ENCODE data around the gene SLC66A1.
A peak's percentile ranks its signal among the peaks of the same experiment; 100 is the strongest.

The SLC66A1 gene

DNA sequence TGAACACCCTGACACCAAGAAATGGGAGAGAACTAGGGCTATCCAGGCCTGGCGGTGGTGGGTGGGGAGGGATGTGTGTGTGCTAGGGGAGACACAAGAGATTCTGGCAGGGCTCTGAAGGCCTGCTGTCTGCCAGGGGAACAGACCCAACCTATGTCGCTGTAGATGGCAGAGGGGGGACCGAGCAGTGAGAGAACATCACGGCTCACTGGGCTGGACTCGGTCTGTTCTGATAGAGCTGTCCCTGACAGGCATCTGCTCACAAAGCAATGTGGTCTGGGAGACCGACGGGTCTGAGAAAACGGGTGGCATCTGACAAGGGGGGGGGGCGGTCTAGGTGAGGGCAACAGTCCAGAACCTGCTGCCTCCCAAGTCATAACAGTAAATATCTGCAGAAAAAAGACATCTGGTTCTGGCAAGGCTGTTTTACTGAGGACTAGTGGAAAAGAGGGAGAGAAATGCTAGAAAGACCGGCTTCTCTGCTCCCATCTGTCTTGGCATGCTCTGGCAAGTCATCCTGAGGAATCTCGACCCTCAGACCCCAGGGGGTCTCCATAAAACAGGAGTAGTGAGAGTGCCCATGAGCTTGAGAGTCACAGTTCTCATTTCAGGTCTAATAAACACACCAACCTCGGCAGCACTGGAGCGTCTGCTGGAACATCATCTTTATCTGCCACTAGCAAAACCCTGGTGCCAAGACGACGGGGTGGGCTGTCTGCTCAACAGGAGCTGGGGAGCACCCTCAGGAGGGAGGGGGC, 36.5 kb downstream of the SLC66A1 start:
- intact Hi-C loops (cut with micrococcal nuclease): loop anchor here (5.0 kb wide), 1 partner anchor 234 kb away; no protein-coding TSS in a partner anchor
- Mint-ChIP-seq H3K4me3 (peak overlapping the region; percentile 32), H3K9me3 (no peaks in the 10 kb centered on the region), H3K27me3 (no peaks in the 10 kb centered on the region), H3K36me3 (ENCODE audit: low read depth) (peaks cover 85% of the 10 kb centered on the region), H3K27ac (peak overlapping the region; percentile 89), H3K4me1 (ENCODE audit: low read depth) (peaks cover 78% of the 10 kb centered on the region)

DNA sequence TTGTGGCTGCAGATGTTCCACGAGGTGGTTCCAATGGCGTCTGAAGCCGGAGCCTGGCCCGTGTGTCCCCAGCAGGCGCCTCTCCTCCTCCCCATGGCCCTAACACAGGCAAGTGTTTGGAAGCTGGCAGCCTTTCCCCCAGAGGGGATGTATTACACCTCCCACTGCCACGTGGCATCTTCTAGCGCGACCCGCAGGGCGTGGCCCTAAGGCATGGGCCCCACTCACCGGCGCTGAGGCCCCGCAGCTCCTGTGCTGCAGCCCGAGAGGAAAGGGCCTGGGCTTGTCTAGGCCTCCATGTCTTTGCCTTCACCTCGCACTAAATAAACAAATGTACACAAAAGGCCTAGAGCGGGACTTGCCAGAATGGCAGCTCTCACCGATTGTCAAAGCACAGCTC, 37.9 kb downstream of the SLC66A1 start:
- Mint-ChIP-seq H3K27me3 (no peaks in the 10 kb centered on the region), H3K27ac (peak overlapping the region; percentile 89)

DNA sequence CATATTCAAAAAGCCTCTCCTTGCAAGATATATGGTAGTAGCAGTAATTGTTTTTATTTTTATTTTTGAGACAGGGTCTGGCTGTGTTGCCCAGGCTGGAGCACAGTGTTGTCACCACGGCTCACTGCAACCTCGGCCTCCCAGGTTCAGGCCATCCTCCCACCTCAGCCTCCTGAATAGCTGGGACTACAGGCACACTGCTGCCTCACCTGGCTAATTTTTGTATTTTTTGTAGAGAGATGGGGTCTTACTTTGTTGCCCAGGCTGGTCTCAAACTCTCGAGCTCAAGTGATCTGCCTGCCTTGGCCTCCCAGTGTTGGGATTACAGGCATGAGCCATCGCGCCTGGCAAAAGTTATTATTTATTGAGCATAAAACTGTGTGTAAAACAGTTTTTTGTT, 38.4 kb downstream of the SLC66A1 start:
- no peaks in the 10 kb centered on the region for H3K9me3 Mint-ChIP-seq
- no peak overlapping the region for H3K4me3 Mint-ChIP-seq
- no peaks in the 10 kb centered on the region for H3K27me3 Mint-ChIP-seq
- H3K4me1 Mint-ChIP-seq (ENCODE audit: low read depth): peaks cover 67% of the 10 kb centered on the region
- H3K36me3 Mint-ChIP-seq (ENCODE audit: low read depth): peaks cover 85% of the 10 kb centered on the region
- intact Hi-C loops (cut with micrococcal nuclease): no loop called here
- H3K27ac Mint-ChIP-seq: peak overlapping the region; percentile 89

More for the DNA sequence above, 37.9 kb downstream of the SLC66A1 start:
- Mint-ChIP-seq H3K4me3 (no peak overlapping the region), H3K4me1 (ENCODE audit: low read depth) (peaks cover 73% of the 10 kb centered on the region), H3K9me3 (no peaks in the 10 kb centered on the region), H3K36me3 (ENCODE audit: low read depth) (peaks cover 85% of the 10 kb centered on the region)
- intact Hi-C loops (cut with micrococcal nuclease): loop anchor here (5.0 kb wide), 1 partner anchor 232 kb away; no protein-coding TSS in a partner anchor

DNA sequence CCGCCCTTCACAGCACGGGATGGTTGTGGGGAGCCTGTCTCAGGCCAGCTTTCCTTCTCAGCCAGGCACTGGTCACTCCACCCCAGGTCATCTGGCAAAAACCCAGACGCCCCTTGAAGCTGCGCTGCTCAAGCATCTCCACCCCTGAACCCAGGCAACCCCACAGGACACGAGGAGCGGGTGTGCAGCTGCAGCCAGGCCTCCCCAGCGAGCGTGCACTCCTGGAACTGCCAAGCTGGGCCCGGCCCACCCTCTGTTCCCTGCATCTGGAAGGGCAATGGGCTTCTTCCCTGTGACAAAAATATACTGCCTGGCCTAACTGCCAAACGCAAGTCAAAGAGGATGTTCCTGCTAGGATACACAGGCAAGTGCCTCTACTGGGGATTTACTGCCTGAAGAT, 39.7 kb downstream of the SLC66A1 start:
- no peak overlapping the region for H3K4me3 Mint-ChIP-seq
- H3K36me3 Mint-ChIP-seq (ENCODE audit: low read depth): peaks cover 87% of the 10 kb centered on the region
- intact Hi-C loops (cut with micrococcal nuclease): no loop called here
- no peaks in the 10 kb centered on the region for H3K27me3 Mint-ChIP-seq
- H3K27ac Mint-ChIP-seq: peak overlapping the region; percentile 47
- peaks cover 56% of the 10 kb centered on the region for H3K4me1 Mint-ChIP-seq (ENCODE audit: low read depth)
- no peaks in the 10 kb centered on the region for H3K9me3 Mint-ChIP-seq

DNA sequence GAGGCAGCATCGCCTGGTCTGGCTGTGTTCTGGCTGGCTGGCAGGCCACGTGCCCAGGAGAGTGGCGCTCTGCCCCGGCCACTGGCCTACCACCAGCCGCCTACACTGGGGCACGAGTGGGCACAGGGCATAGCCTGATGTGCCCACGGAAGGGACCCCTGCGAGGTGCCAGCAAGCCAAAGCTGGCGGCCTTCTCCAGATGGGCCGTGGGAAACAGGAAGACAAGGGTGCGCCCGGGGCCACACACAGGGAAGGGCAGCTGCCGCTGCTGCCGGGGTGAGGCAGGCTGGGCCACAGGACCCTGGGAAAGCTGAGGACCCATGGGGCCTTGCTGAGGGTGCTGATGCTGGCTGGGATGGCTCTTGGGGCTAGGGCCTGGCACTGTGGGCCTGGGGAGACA, 40.7 kb downstream of the SLC66A1 start:
- intact Hi-C loops (cut with micrococcal nuclease): no loop called here
- Mint-ChIP-seq H3K4me3 (no peak overlapping the region), H3K9me3 (no peaks in the 10 kb centered on the region), H3K36me3 (ENCODE audit: low read depth) (peaks cover 97% of the 10 kb centered on the region), H3K4me1 (ENCODE audit: low read depth) (peaks cover 47% of the 10 kb centered on the region), H3K27ac (no peak overlapping the region), H3K27me3 (no peaks in the 10 kb centered on the region)

DNA sequence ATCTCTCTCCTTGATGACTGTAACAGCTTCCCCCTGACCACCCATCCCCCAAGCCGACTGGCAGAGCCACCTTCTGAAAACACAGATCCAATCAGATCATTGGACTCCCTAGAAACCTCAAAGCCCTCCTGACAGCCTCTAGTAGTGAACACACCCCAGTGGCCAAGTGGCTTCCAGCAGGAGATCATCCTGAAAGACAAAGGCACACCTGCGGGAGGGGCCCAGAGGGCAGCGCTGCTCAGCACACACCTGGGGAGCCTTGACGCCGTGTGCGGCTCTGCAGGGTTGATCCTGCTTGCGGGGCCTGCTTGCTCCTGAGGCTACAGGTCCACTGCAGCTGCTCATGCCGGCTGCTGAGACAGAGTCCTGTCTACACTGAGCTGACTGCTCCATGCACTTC, 41.5 kb downstream of the SLC66A1 start:
- H3K4me3 Mint-ChIP-seq: no peak overlapping the region
- intact Hi-C loops (cut with micrococcal nuclease): no loop called here
- peaks cover 39% of the 10 kb centered on the region for H3K4me1 Mint-ChIP-seq (ENCODE audit: low read depth)
- peaks cover 100% of the 10 kb centered on the region for H3K36me3 Mint-ChIP-seq (ENCODE audit: low read depth)
- H3K9me3 Mint-ChIP-seq: no peaks in the 10 kb centered on the region
- H3K27ac Mint-ChIP-seq: peak overlapping the region; percentile 42
- no peaks in the 10 kb centered on the region for H3K27me3 Mint-ChIP-seq

DNA sequence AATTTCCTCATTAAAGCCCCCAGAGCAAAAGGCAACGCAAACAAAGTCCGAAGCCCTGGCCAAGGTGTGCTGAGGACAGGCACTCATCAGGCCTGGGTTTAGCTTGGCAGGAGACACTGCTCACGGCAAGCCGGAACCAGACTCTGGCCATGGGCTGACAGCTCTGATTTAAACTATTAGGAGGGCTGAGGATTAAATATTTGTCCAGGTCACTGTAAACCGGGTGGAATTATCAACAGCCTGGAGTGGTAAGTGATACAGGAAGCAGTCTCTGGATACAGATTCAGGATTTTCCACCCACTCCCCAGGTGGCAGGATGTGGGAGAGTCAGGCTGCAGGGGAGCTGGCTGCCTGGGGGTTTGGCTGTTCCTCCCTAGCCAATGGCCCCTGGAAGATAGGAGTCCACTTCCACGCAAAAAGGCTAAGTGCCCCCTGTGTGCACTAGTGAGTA, 42.4 kb downstream of the SLC66A1 start:
- Mint-ChIP-seq H3K27me3 (no peaks in the 10 kb centered on the region), H3K27ac (no peak overlapping the region), H3K36me3 (ENCODE audit: low read depth) (peaks cover 98% of the 10 kb centered on the region), H3K4me3 (no peak overlapping the region), H3K4me1 (ENCODE audit: low read depth) (peaks cover 30% of the 10 kb centered on the region), H3K9me3 (no peaks in the 10 kb centered on the region)
- intact Hi-C loops (cut with micrococcal nuclease): no loop called here

DNA sequence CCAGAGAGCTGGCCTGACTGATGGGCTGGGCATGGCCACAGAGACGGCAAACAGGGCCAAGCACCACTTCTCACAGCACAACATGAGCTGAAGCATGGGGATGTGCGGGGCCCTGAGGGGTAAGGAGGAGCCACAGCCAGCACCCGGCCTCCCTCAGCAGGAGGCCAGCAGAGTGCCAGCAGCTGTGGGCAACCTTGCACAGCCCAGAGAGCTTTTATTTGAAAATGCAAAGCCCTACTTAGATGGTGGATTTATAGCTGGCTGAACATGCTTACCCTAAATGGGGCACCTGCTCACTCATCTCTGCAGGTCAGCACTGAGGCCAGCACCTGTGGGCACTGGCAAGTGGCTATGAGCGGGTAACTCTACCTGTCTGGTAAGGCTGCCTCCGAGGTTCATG, 44.1 kb downstream of the SLC66A1 start:
- Mint-ChIP-seq H3K36me3 (ENCODE audit: low read depth) (peaks cover 98% of the 10 kb centered on the region), H3K27me3 (no peaks in the 10 kb centered on the region), H3K27ac (no peak overlapping the region), H3K9me3 (no peaks in the 10 kb centered on the region), H3K4me1 (ENCODE audit: low read depth) (peaks cover 20% of the 10 kb centered on the region), H3K4me3 (no peak overlapping the region)
- intact Hi-C loops (cut with micrococcal nuclease): no loop called here

DNA sequence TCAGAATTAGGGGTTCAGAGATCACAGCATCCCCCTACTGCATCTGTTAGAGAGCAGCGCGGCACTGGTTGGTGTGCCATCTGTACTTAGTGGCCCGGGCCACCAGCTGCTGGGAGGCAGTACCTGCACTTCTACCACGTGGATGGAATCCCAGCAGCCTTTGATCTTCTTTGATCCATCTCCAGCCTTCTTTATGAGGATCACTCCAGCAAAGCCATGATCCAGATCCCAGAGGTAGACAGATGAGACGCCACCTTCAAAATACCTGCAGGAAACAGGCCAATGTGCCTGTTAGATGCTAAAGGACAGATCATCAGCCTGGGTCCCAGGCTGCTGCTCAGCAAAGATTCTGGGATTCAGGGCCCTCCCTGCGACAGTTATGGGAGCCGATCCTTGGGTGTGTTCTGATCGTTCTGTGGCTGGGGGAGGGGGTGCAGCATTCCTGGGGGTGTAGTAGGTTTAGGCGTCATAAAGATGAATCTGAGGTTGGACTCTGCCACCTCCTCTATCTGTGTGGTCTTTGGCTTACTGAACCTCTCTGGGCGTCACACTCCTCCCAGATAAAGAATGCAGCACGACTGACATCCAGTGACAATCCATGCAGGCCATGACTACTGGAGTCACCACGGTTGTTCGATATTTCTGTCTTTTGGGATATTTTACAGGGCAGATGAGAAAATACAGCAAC, 45.3 kb downstream of the SLC66A1 start:
- Mint-ChIP-seq H3K27ac (no peak overlapping the region), H3K4me1 (ENCODE audit: low read depth) (peaks cover 12% of the 10 kb centered on the region), H3K36me3 (ENCODE audit: low read depth) (peaks cover 95% of the 10 kb centered on the region), H3K9me3 (no peaks in the 10 kb centered on the region), H3K27me3 (no peaks in the 10 kb centered on the region), H3K4me3 (no peak overlapping the region)
- intact Hi-C loops (cut with micrococcal nuclease): no loop called here

DNA sequence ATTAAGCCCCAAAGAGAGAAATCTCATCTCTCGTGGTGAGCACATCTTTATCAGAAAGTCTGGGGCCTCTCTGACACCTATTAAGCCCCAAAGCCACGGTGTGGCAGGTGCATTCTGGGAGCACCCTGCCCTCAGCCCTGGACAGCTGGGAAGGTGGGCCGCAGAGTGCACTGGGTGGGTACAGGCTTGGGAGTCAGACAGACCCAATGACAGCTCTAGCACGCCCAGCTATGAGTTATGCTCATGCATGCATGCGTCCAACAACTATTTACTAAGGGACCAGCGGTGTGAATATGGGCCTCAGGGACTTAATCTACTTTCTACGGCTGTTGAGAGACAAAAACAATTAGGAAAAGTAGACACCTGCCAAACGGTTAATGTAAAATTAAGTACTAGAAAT, 46.6 kb downstream of the SLC66A1 start:
- Mint-ChIP-seq H3K4me1 (ENCODE audit: low read depth) (no peaks in the 10 kb centered on the region), H3K27me3 (no peaks in the 10 kb centered on the region), H3K36me3 (ENCODE audit: low read depth) (peaks cover 95% of the 10 kb centered on the region), H3K27ac (no peak overlapping the region), H3K4me3 (no peak overlapping the region), H3K9me3 (no peaks in the 10 kb centered on the region)
- intact Hi-C loops (cut with micrococcal nuclease): no loop called here

DNA sequence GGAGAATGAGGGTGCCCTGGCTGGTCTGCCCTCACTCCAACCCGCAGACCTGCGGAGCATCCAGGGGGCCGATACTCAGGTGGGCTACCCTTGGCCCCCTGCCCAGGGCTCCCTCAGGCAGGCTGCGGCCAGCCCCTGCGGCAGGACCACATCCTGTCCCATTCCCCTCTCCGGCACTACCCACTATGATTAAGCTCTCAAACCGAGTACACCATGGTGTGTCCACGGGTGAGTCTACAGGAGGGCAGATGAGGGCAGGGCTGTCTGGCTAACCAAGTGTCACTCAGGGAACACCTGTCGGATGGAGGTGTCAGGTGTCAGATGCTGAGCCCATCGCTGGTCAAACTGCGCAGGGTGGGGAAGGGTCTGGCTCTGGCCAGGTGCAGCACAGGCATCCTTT, 47.2 kb downstream of the SLC66A1 start:
- H3K27ac Mint-ChIP-seq: no peak overlapping the region
- intact Hi-C loops (cut with micrococcal nuclease): no loop called here

DNA sequence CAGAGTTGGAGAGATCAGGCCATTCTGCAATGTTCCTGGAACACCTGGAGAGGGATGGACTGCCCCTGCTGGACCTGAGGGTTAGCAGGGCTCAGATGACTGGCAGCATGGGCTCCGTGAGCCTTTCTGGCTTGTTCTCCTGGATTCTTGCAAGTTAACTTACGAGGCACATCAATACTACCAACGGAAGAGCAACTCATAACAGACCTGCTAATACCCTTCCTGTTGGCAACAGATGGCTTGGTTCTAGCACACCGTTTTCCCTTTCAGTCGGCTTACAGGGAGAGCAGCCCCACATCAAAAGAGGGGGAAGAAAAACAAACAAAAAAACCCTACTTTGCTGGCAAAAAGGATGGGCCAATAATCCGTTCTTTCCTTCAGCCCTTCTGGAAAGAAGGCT, 47.9 kb downstream of the SLC66A1 start:
- H3K4me3 Mint-ChIP-seq: no peak overlapping the region
- H3K27ac Mint-ChIP-seq: no peak overlapping the region
- H3K9me3 Mint-ChIP-seq: no peaks in the 10 kb centered on the region
- intact Hi-C loops (cut with micrococcal nuclease): no loop called here
- H3K27me3 Mint-ChIP-seq: no peaks in the 10 kb centered on the region
- no peaks in the 10 kb centered on the region for H3K4me1 Mint-ChIP-seq (ENCODE audit: low read depth)
- peaks cover 90% of the 10 kb centered on the region for H3K36me3 Mint-ChIP-seq (ENCODE audit: low read depth)

More for the DNA sequence above, 47.2 kb downstream of the SLC66A1 start:
- Mint-ChIP-seq H3K36me3 (ENCODE audit: low read depth) (peaks cover 90% of the 10 kb centered on the region), H3K27me3 (no peaks in the 10 kb centered on the region), H3K4me1 (ENCODE audit: low read depth) (no peaks in the 10 kb centered on the region), H3K4me3 (no peak overlapping the region), H3K9me3 (no peaks in the 10 kb centered on the region)

DNA sequence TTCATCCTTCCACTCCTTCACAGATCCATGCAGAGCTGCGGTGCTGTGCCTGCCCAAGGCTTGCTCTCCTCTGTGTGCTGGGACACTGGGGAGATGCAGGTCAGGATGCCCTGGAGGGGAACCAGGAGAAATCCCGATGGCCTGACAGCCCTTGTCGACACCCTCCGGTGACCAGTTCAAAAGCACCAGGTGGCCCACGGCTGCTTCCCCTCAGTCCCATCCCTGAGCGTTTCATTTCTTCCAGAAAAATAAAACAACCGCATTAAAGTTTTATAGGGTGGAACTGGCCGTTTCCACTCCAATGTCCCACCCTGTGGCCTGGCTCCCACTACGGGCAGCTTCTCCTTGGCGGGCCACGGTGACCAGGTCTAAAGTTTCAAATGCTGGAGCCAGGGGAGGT, 48.3 kb downstream of the SLC66A1 start:
- intact Hi-C loops (cut with micrococcal nuclease): no loop called here
- Mint-ChIP-seq H3K27me3 (no peaks in the 10 kb centered on the region), H3K4me1 (ENCODE audit: low read depth) (no peaks in the 10 kb centered on the region), H3K36me3 (ENCODE audit: low read depth) (peaks cover 90% of the 10 kb centered on the region), H3K4me3 (no peak overlapping the region), H3K9me3 (no peaks in the 10 kb centered on the region), H3K27ac (no peak overlapping the region)

DNA sequence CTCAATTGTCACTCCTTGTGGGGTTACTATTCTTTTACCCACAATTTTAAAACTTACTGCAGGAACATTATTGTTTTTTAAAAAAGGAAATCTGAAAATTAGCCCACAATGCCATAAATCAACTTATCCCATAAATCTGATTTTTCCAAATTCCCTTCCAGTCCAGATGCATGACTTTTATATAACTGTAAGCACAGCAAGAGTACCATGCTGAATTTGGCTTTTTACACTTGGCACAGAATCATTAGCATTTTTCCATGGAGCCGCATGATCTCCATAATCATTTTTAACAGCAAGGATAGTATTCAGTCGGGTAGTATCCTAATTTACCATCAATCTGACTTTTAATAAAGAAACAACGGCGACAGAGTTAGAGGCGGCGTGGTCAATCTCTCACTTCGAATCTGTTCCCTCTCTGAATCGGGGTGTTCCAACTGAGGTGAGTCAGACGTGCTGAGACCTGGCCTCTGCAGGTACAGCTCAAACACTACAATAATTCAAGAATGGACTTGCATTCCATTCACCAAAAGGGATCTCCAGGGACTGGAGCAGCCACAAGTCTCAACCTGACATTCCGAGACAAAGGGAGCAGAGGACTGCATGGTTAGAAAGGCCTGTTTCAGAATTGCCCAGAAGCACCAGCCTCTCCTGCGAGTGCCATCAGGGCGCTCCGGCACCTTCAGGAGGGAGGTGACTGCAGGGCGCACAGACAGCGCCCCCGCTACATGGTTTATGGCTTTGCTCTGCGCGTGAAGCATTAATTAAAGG, 48.9 kb downstream of the SLC66A1 start:
- no peaks in the 10 kb centered on the region for H3K4me1 Mint-ChIP-seq (ENCODE audit: low read depth)
- H3K9me3 Mint-ChIP-seq: no peaks in the 10 kb centered on the region
- H3K36me3 Mint-ChIP-seq (ENCODE audit: low read depth): peaks cover 90% of the 10 kb centered on the region
- intact Hi-C loops (cut with micrococcal nuclease): no loop called here
- H3K4me3 Mint-ChIP-seq: no peak overlapping the region
- H3K27me3 Mint-ChIP-seq: no peaks in the 10 kb centered on the region
- H3K27ac Mint-ChIP-seq: no peak overlapping the region

Data from dendritic cell treated with granulocyte-macrophage colony-stimulating factor and Interleukin-4, amounts not matched to agents 40 ng/mL and 50 ng/mL, for 4 days (primary cell).